Lower lobe of right lung (tissue), 2 donors: Measurements from ENCODE around the gene RAB8B. TPM values are rescaled to one million over a fixed set of nuclear protein-coding genes. Genes with fewer than 3 reads are reported as not detected.

Experiments
- ATAC-seq, 2 donors: fragments of 200-7000 bp; cut with Tn5 transposase; one replicate each; pipeline ENCODE4 v1.9.1; 2020 to 2022; ENCODE audit warnings: mild to moderate bottlenecking in 2 of 2, moderate library complexity in 2 of 2
- DNase-seq: peaks from one replicate; pipeline ENCODE4 v3.0.0-alpha.2; 2020
- H3K27ac ChIP-seq: fragments of 200-600 bp; one replicate; pipeline ENCODE4 v1.8.0; 2022
- H3K27me3 ChIP-seq: fragments of 200-600 bp; one replicate; pipeline ENCODE4 v1.8.0; 2022; ENCODE audit warnings: low read depth
- H3K36me3 ChIP-seq: fragments of 200-600 bp; one replicate; pipeline ENCODE4 v1.8.0; 2022; ENCODE audit warnings: mild to moderate bottlenecking
- H3K4me1 ChIP-seq: fragments of 200-600 bp; one replicate; pipeline ENCODE4 v1.8.0; 2022
- H3K4me3 ChIP-seq: fragments of 200-600 bp; one replicate; pipeline ENCODE4 v1.8.0; 2022; ENCODE audit warnings: mild to moderate bottlenecking
- H3K9me3 ChIP-seq: fragments of 200-600 bp; one replicate; pipeline ENCODE4 v1.8.0; 2022
- CTCF ChIP-seq: fragments of 200-600 bp; IDR thresholded peaks from one replicate; pipeline ENCODE4 v1.8.0; 2022; ENCODE audit warnings: antibody characterized with exemption, mild to moderate bottlenecking
- intact Hi-C: fragments of 100-400 bp; cut with DNase I; formaldehyde crosslinking; loops from one replicate; pipeline ENCODE4 v1.11.0; 2022
- total RNA-seq: library from RNA; stranded (reverse); fragmentation: NEBNext Ultra II Directional; extraction: Animal tissue kit (Norgen Biotek cat#: 25700); gene quantifications from one replicate; pipeline ENCODE4 v1.2.1, GENCODE V29; 2021
- donor health status: DM: no; HTN: yes; CAD: no; lungs with severe emphysema.

The RAB8B gene
- total RNA-seq, 1 donor from 2014 or later, result 72.7 TPM

DNA sequence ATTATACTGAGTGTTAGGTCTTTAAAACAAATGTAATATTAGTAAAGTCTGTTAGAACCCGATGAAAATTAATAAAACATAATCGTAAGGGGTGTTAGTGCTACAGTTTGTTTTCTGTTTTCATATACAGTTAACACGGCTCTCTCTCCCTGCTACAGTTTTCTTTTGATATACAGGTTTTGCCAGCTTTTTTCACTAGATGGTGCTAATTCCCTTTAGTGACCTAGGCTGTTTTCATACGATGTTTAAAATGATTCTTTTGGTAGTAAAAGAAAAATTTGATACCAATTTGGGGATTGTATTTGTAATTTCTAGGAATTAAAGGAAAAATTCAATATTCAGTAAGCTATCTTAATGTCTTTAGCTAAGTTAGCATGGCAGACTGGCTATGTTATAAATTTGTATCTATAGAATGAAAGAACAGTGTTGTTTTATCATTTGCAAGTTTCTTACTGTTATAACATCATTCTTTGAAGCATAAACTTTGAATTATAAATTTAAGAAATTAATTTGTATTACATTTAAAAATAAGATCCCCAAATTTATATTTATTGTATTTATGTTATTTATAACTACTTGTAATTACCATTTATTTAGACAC, 99.5 kb downstream of the RAB8B start:
- TF ChIP-seq CTCF, result peak; percentile 66
- H3K9me3 ChIP-seq, result no peaks in the 10 kb centered on the region
- DNase-seq (no peak), ATAC-seq (peak in 1 of 2 donors; percentile 61)
- no peaks in the 10 kb centered on the region for H3K27me3 ChIP-seq
- no peak overlapping the region for H3K27ac ChIP-seq
- intact Hi-C loops, result loop anchor here (5.0 kb wide), 1 partner anchor 113 kb away; no protein-coding TSS in a partner anchor
- peaks cover 37% of the 10 kb centered on the region for H3K36me3 ChIP-seq
- H3K4me1 ChIP-seq, result peaks cover 4% of the 10 kb centered on the region
- H3K4me3 ChIP-seq, result no peak overlapping the region

- TF ChIP-seq CTCF, result no peak
- H3K4me1 ChIP-seq, result peaks cover 4% of the 10 kb centered on the region
- DNase-seq (no peak), ATAC-seq (peak in 1 of 2 donors; percentile 33)
- H3K9me3 ChIP-seq, result no peaks in the 10 kb centered on the region
- no peak overlapping the region for H3K4me3 ChIP-seq
- no peaks in the 10 kb centered on the region for H3K27me3 ChIP-seq
- H3K27ac ChIP-seq, result peak overlapping the region; percentile 0
- intact Hi-C loops, result no loop called here
- peaks cover 16% of the 10 kb centered on the region for H3K36me3 ChIP-seq
These were observed 102.1 kb downstream of the RAB8B start for GRCh38 chr15:63291507-63291906.

GRCh38 chr15:63292241-63292640, 102.8 kb downstream of the RAB8B start:
- no peak for TF ChIP-seq CTCF
- Histone ChIP-seq H3K4me3 (no peak overlapping the region), H3K27me3 (no peaks in the 10 kb centered on the region), H3K4me1 (peaks cover 4% of the 10 kb centered on the region), H3K9me3 (no peaks in the 10 kb centered on the region), H3K36me3 (peaks cover 9% of the 10 kb centered on the region), H3K27ac (no peak overlapping the region)
- ATAC-seq, result no peak
- intact Hi-C loops, result no loop called here
- DNase-seq, result no peak

DNA sequence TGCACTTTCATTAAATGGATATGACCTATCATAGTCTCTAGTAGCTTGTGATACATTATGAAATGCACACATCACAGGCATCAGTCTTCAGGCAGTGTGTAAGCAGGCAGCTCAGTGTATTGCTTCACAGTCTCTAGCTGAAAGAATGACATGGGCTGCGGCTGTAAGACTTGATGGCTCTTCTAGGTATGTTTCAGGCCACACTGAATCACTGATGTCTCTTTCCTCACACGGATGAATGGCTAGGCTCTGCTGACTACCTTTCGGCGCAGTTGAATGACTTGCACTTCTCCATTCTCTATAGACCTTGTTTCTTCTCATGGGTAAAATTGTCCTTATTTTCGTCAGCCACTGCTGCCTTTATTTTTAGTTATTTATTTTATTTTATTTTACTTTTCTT, 103.4 kb downstream of the RAB8B start:
- peaks cover 6% of the 10 kb centered on the region for H3K36me3 ChIP-seq
- H3K4me3 ChIP-seq, result no peak overlapping the region
- DNase-seq, result no peak
- no peak overlapping the region for H3K27ac ChIP-seq
- ATAC-seq, result peak; percentile 64 to 72
- H3K9me3 ChIP-seq, result no peaks in the 10 kb centered on the region
- TF ChIP-seq CTCF, result no peak
- intact Hi-C loops, result no loop called here
- no peaks in the 10 kb centered on the region for H3K27me3 ChIP-seq
- peaks cover 4% of the 10 kb centered on the region for H3K4me1 ChIP-seq

DNA sequence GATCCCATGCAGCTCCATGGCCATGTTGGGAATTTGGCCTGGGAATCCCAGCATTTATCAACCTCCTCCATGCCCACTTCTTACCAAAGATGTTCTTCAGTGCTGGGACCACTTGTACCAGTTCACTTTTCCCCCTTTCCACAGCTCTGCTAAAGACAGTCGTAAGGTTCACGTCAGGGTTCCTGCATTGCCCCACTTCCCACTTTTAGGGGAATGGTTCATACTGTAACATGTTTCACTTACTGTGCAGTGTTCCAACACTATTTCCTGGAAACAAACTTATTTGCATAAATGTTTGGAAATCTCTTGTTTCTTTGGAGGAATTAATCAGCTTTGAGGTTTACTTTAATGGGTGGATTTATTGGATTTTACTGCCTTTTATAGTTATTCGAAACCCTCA, 105.0 kb downstream of the RAB8B start:
- H3K4me1 ChIP-seq, result peaks cover 4% of the 10 kb centered on the region
- no peaks in the 10 kb centered on the region for H3K9me3 ChIP-seq
- H3K27ac ChIP-seq, result no peak overlapping the region
- intact Hi-C loops, result no loop called here
- H3K4me3 ChIP-seq, result no peak overlapping the region
- DNase-seq (no peak), ATAC-seq (peak; percentile 65 to 72)
- no peaks in the 10 kb centered on the region for H3K27me3 ChIP-seq
- TF ChIP-seq CTCF, result no peak
- H3K36me3 ChIP-seq, result no peaks in the 10 kb centered on the region
